Measurements from ENCODE around the gene SH3TC1.

DNA sequence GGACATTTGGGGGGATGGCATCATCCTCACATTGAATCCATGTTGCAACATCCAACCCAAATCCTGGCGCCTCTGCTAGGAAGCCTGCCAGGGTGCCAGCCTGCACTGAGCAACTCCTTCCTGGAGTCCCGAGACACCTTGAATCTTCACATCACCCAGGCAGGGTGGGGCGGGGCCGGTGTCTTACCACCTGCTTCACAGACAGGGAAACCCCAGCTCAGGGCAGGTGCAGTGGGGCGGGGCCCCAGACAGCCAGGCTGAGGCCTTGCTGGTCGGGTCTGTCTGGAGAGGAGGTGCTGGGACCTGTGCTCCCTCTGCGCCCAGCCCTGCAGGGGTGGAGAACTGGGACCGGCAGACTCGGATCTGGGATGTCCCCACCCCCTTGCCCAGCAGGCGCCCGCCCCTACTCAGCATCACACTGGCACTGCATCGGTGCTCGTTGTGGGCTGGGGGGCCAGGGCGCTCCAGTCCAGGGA, 39.0 kb downstream of the SH3TC1 start:
- TF ChIP-seq CTCF (IDR thresholded peaks at IDR 0.05; ENCODE audit: low read length) (no peak), EZH2 (IDR thresholded peaks at IDR 0.05; ENCODE audit: borderline replicate concordance, low read length) (no peak)
